H9 (cell line): ENCODE measurements around the gene IFNA4. TPM values are rescaled to one million over a fixed set of nuclear protein-coding genes. Genes with fewer than 3 reads are reported as not detected.
"Not testable (repeated sequence)": the region's sequence is repeated elsewhere in the genome, so short reads cannot be mapped to it uniquely, and the experiment has no call there.

Source experiments
- DNase-seq: peaks from one replicate; pipeline ENCODE4 v3.0.0-alpha.2; 2017
- H2AFZ ChIP-seq: one replicate; pipeline ENCODE4 v1.6.1; 2013; ENCODE audit warnings: mild to moderate bottlenecking, low read length, control low read depth, moderate library complexity
- H2AK5ac ChIP-seq: 2 replicates; pipeline ENCODE4 v1.6.1; 2013; ENCODE audit warnings: low read length, control low read depth, mixed read lengths; ENCODE audit not compliant: insufficient read length
- H2BK120ac ChIP-seq: one replicate; pipeline ENCODE4 v1.6.1; 2013; ENCODE audit warnings: low read depth, mild to moderate bottlenecking, low read length, control low read depth, inconsistent platforms; ENCODE audit not compliant: poor library complexity, severe bottlenecking
- H2BK12ac ChIP-seq: 2 replicates; pipeline ENCODE4 v1.6.1; 2013; ENCODE audit warnings: low read length, control low read depth, mixed read lengths, low read depth; ENCODE audit not compliant: insufficient read length
- H2BK15ac ChIP-seq: 2 replicates; pipeline ENCODE4 v1.6.1; 2013; ENCODE audit warnings: low read depth, low read length, control low read depth
- H2BK20ac ChIP-seq: one replicate; pipeline ENCODE4 v1.6.1; 2013; ENCODE audit warnings: low read depth, mild to moderate bottlenecking, low read length, control low read depth, inconsistent platforms; ENCODE audit not compliant: poor library complexity, severe bottlenecking
- H2BK5ac ChIP-seq: 2 replicates; pipeline ENCODE4 v1.6.1; 2013; ENCODE audit warnings: low read length, control low read depth, mixed read lengths; ENCODE audit not compliant: insufficient read length
- H3K14ac ChIP-seq: 2 replicates; pipeline ENCODE4 v1.6.1; 2013; ENCODE audit warnings: low read length, control low read depth; ENCODE audit not compliant: insufficient read depth
- H3K18ac ChIP-seq: 2 replicates; pipeline ENCODE4 v1.6.1; 2013; ENCODE audit warnings: low read depth, mild to moderate bottlenecking, mixed read lengths, low read length, control low read depth; ENCODE audit not compliant: insufficient read length
- H3K23ac ChIP-seq: 2 replicates; pipeline ENCODE4 v1.6.1; 2013; ENCODE audit warnings: low read length, control low read depth, mixed read lengths, low read depth; ENCODE audit not compliant: insufficient read length
- H3K23me2 ChIP-seq: 2 replicates; pipeline ENCODE4 v1.6.1; 2013; ENCODE audit warnings: low read depth, mild to moderate bottlenecking, mixed read lengths, low read length, control low read depth; ENCODE audit not compliant: insufficient read length, poor library complexity, severe bottlenecking
- H3K27ac ChIP-seq: 2 replicates; pipeline ENCODE4 v1.5.1; 2013; ENCODE audit warnings: low read length, control low read depth, mixed read lengths, low read depth; ENCODE audit not compliant: insufficient read length
- H3K27me3 ChIP-seq: 2 replicates; pipeline ENCODE4 v1.6.1; 2013; ENCODE audit warnings: low read length, control low read depth, inconsistent platforms; ENCODE audit not compliant: insufficient read depth
- H3K4ac ChIP-seq: 2 replicates; pipeline ENCODE4 v1.6.1; 2013; ENCODE audit warnings: low read depth, mild to moderate bottlenecking, control low read depth, inconsistent platforms, low read length, moderate library complexity
- H3K4me1 ChIP-seq: 2 replicates; pipeline ENCODE4 v1.6.1; 2013; ENCODE audit warnings: low read length, control low read depth, inconsistent platforms; ENCODE audit not compliant: insufficient read depth
- H3K4me2 ChIP-seq: 2 replicates; pipeline ENCODE4 v1.6.1; 2013; ENCODE audit warnings: low read length, control low read depth, mixed read lengths; ENCODE audit not compliant: insufficient read length, insufficient read depth
- H3K56ac ChIP-seq: 2 replicates; pipeline ENCODE4 v1.6.1; 2013; ENCODE audit warnings: low read depth, mild to moderate bottlenecking, mixed read lengths, low read length, control low read depth; ENCODE audit not compliant: insufficient read length
- H3K79me1 ChIP-seq: 2 replicates; pipeline ENCODE4 v1.6.1; 2013; ENCODE audit warnings: low read depth, mild to moderate bottlenecking, moderate library complexity, low read length, control low read depth, inconsistent platforms; ENCODE audit not compliant: insufficient read depth, poor library complexity, severe bottlenecking
- H3K79me2 ChIP-seq: 2 replicates; pipeline ENCODE4 v1.6.1; 2013; ENCODE audit warnings: low read length, control low read depth, inconsistent platforms; ENCODE audit not compliant: insufficient read depth
- H3K9ac ChIP-seq: 2 replicates; pipeline ENCODE4 v1.6.1; 2013; ENCODE audit warnings: low read length, control low read depth, mixed read lengths; ENCODE audit not compliant: insufficient read length; ENCODE audit errors: extremely low read depth
- H3K9me3 ChIP-seq: one replicate; pipeline ENCODE4 v1.6.1; 2013; ENCODE audit warnings: low read depth, low read length, inconsistent platforms; ENCODE audit not compliant: control insufficient read depth
- H3T11ph ChIP-seq: one replicate; pipeline ENCODE4 v1.6.1; 2013; ENCODE audit warnings: mild to moderate bottlenecking, low read length, control low read depth, inconsistent platforms
- H4K20me1 ChIP-seq: one replicate; pipeline ENCODE4 v1.6.1; 2013; ENCODE audit not compliant: control insufficient read depth, insufficient read length, insufficient read depth
- H4K5ac ChIP-seq: 2 replicates; pipeline ENCODE4 v1.6.1; 2013; ENCODE audit warnings: low read depth, mild to moderate bottlenecking, mixed read lengths, low read length, control low read depth; ENCODE audit not compliant: insufficient read length
- H4K8ac ChIP-seq: replicated peaks from 2 replicates; pipeline ENCODE4 v1.6.1; 2013; ENCODE audit warnings: low read length, control low read depth, mixed read lengths, low read depth; ENCODE audit not compliant: insufficient read length
- H4K91ac ChIP-seq: 2 replicates; pipeline ENCODE4 v1.6.1; 2013; ENCODE audit warnings: low read depth, mild to moderate bottlenecking, moderate library complexity, mixed read lengths, low read length, control low read depth; ENCODE audit not compliant: insufficient read length
- H3K27ac Mint-ChIP-seq, 3 experiments: 2 replicates in 2 of 3; 3 replicates in 1 of 3; pipeline ENCODE4 v1.8.0; 2020 to 2021; ENCODE audit warnings: mixed read lengths in 3 of 3, mild to moderate bottlenecking in 1 of 3, moderate library complexity in 1 of 3
- H3K27me3 Mint-ChIP-seq: 2 replicates; pipeline ENCODE4 v1.8.0; 2021; ENCODE audit warnings: low read depth, mild to moderate bottlenecking, moderate library complexity, mixed read lengths
- H3K36me3 Mint-ChIP-seq, 3 experiments: 2 replicates in 2 of 3; 3 replicates in 1 of 3; pipeline ENCODE4 v1.8.0; 2020 to 2021; ENCODE audit warnings: low read depth in 3 of 3, mixed read lengths in 3 of 3; ENCODE audit not compliant: insufficient read depth in 1 of 3
- H3K4me1 Mint-ChIP-seq, 2 experiments: 2 replicates each; pipeline ENCODE4 v1.8.0; 2020; ENCODE audit warnings: mixed read lengths in 2 of 2
- H3K4me3 Mint-ChIP-seq, 2 experiments: 2 replicates in 1 of 2; 3 replicates in 1 of 2; pipeline ENCODE4 v1.8.0; 2020 to 2021; ENCODE audit warnings: mild to moderate bottlenecking in 2 of 2, mixed read lengths in 2 of 2, moderate library complexity in 1 of 2
- H3K9me3 Mint-ChIP-seq, 2 experiments: 2 replicates in 1 of 2; 3 replicates in 1 of 2; pipeline ENCODE4 v1.8.0; 2020; ENCODE audit warnings: mild to moderate bottlenecking in 2 of 2, mixed read lengths in 2 of 2, moderate library complexity in 1 of 2
- CTCF ChIP-seq: fragments of 200-600 bp; sonication (generic); conservative IDR thresholded peaks from 3 replicates; pipeline ENCODE4 v1.8.0; 2021; ENCODE audit warnings: antibody characterized with exemption, mild to moderate bottlenecking
- WGBS: extraction: QIAGEN DNeasy Blood & Tissue Kit; methylation state at CpG from one replicate; pipeline ENCODE4 v1.1.7; 2013; ENCODE audit warnings: missing lambda C conversion rate, low lambda C conversion rate, mixed read lengths; ENCODE audit not compliant: insufficient read length; ENCODE audit errors: extremely low coverage; 5-methylcytosine and 5-hydroxymethylcytosine counted together
- total RNA-seq: library from RNA; stranded (reverse); gene quantifications from 2 replicates; pipeline ENCODE4 v1.2.1, GENCODE V29; 2021

IFNA4 gene
- total RNA-seq, 1 experiment from 2014 or later, result not detected

DNA sequence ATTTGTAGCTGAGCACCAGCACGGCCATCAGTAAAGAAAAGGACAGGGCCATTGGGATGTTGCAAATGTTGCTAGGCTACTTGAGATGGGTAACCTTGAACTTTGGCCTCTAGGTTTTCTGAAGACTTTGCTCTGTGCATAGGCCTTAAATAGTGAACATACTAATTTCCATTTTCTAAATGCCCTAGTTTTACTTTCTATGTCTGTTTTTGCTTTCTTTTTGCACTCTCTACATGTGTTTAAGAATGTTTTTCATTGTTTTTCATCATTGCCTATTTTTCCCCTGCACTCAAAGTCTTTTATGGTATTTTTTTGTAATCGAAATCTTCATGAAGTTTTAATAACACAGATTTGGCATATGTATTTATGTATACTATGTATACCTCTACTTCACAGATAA is 40.7 kb upstream of the IFNA4 start, which contains the start of gene IFNA17:
IFNA17 (minus strand) TSS at position 101 of the 400 bp plus-strand sequence; CDS start at position 52, 49 bp downstream.
- Histone ChIP-seq H3K4me1 (no peaks in the 10 kb centered on the region), H4K91ac (no peak within 1 kb of the TSS), H4K8ac (no peak within 1 kb of the TSS), H3K14ac (no peak within 1 kb of the TSS), H4K5ac (no peak within 1 kb of the TSS), H2BK120ac (no peak within 1 kb of the TSS), H3K4me2 (no peak within 1 kb of the TSS), H3T11ph (no peak within 1 kb of the TSS), H2BK15ac (no peak within 1 kb of the TSS), H2AFZ (no peak within 1 kb of the TSS), H2BK12ac (no peak within 1 kb of the TSS), H3K27ac (no peak within 1 kb of the TSS), H3K56ac (no peak within 1 kb of the TSS), H3K18ac (no peak within 1 kb of the TSS), H2BK5ac (no peak within 1 kb of the TSS), H3K23ac (no peak within 1 kb of the TSS), H3K79me2 (no peaks in the 10 kb centered on the region), H3K9me3 (no peaks in the 10 kb centered on the region), H3K9ac (no peak within 1 kb of the TSS), H3K79me1 (no peaks in the 10 kb centered on the region), H3K27me3 (no peaks in the 10 kb centered on the region), H3K23me2 (no peaks in the 10 kb centered on the region), H2BK20ac (no peak within 1 kb of the TSS), H4K20me1 (no peaks in the 10 kb centered on the region), H3K4ac (no peak within 1 kb of the TSS), H2AK5ac (no peak within 1 kb of the TSS)
- no peak within 1 kb of the TSS for H3K27ac Mint-ChIP-seq
- no CpG with 5 or more reads among the region's 2 CpGs for whole genome bisulfite sequencing
- no peaks in the 10 kb centered on the region for H3K4me1 Mint-ChIP-seq
- DNase-seq, result no peak
- H3K9me3 Mint-ChIP-seq, result no peaks in the 10 kb centered on the region; a peak in 1 of 5 replicates
- H3K4me3 Mint-ChIP-seq, result no peak within 1 kb of the TSS
- H3K27me3 Mint-ChIP-seq, result peaks cover 15% of the 10 kb centered on the region
- no peak for TF ChIP-seq CTCF
- H3K36me3 Mint-ChIP-seq, result no peaks in the 10 kb centered on the region

DNA sequence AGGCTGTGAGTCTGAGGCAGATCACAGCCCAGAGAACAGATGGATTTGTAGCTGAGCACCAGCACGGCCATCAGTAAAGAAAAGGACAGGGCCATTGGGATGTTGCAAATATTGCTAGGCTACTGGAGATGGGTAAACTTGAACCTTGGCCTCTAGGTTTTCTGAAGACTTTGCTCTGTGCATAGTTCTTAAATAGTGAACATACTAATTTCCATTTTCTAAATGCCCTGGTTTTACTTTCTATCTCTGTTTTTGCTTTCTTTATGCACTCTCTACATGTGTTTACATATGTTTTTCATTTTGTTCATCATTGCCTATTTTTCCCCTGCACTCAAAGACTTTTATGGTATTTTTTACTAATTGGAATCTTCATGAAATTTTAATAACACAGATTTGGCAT is 29.8 kb upstream of the IFNA4 start, which contains the start of gene IFNA16:
IFNA16 (minus strand) TSS at position 101 of the 400 bp plus-strand sequence; CDS start at position 95, 6 bp downstream.
- not testable (repeated sequence) for H3K23me2 ChIP-seq, H3K79me1 ChIP-seq, H3K36me3 Mint-ChIP-seq, H4K5ac ChIP-seq, H2AFZ ChIP-seq, H2AK5ac ChIP-seq, H3K4me3 Mint-ChIP-seq, H3K23ac ChIP-seq, H2BK12ac ChIP-seq, H3K9me3 Mint-ChIP-seq, H2BK15ac ChIP-seq, H3K9me3 ChIP-seq, H3K56ac ChIP-seq, H2BK20ac ChIP-seq, H3K14ac ChIP-seq, H3K4me1 Mint-ChIP-seq, H3K18ac ChIP-seq, DNase-seq, H3K27me3 ChIP-seq, H4K91ac ChIP-seq, H3K27ac Mint-ChIP-seq, H3K9ac ChIP-seq, H2BK120ac ChIP-seq, H3K79me2 ChIP-seq, H3K4ac ChIP-seq, H4K20me1 ChIP-seq, H2BK5ac ChIP-seq, H3K4me2 ChIP-seq, H3K27ac ChIP-seq, H3T11ph ChIP-seq, H4K8ac ChIP-seq, H3K4me1 ChIP-seq
- no CpG with 5 or more reads among the region's 1 CpG for WGBS
- H3K27me3 Mint-ChIP-seq, result peaks cover 30% of the 10 kb centered on the region
